A673 (cell line): Measurements from ENCODE around the gene NT5C. TPM values are rescaled to one million over a fixed set of nuclear protein-coding genes. Genes with fewer than 3 reads are reported as not detected.

Source experiments
- BruUV-seq: library from RNA; stranded (reverse); fragments of 400-500 nt; replicated peaks from 2 replicates; lab custom pipeline; 2021; lab: Mats Ljungman, UMichigan
- CTCF ChIA-PET: fragments of 300-600 bp; sonication (Branson Sonifier 250); formaldehyde crosslinking; loops from one replicate; lab custom pipeline; 2022; ENCODE audit warnings: antibody characterized with exemption; lab: Charles Lee
- POLR2A ChIA-PET: fragments of 300-600 bp; sonication (Branson Sonifier 250); formaldehyde crosslinking; loops from one replicate; lab custom pipeline; 2022; ENCODE audit warnings: antibody characterized with exemption; ENCODE audit not compliant: low non-redundant PET; lab: Charles Lee
- DNase-seq: peaks from one replicate; pipeline ENCODE4 v3.0.0-alpha.2; 2015; ENCODE audit warnings: low spot score
- H3K27ac ChIP-seq: fragments of 200-600 bp; sonication (generic); 2 replicates; pipeline ENCODE4 v1.5.1; 2016; ENCODE audit warnings: mixed run types, low read depth, mild to moderate bottlenecking, mixed read lengths, antibody characterized with exemption, low read length; ENCODE audit not compliant: poor library complexity, severe bottlenecking
- H3K27me3 ChIP-seq: fragments of 200-600 bp; sonication (generic); replicated peaks from 2 replicates; pipeline ENCODE4 v1.6.1; 2017; ENCODE audit warnings: mixed run types, low read depth, mild to moderate bottlenecking, mixed read lengths, antibody characterized with exemption, low read length; ENCODE audit not compliant: insufficient read depth, poor library complexity
- H3K36me3 ChIP-seq: fragments of 200-600 bp; sonication (generic); 2 replicates; pipeline ENCODE4 v1.6.1; 2016; ENCODE audit warnings: mixed run types, mild to moderate bottlenecking, mixed read lengths, antibody characterized with exemption, low read length; ENCODE audit not compliant: insufficient read depth, poor library complexity, severe bottlenecking
- H3K4me1 ChIP-seq: fragments of 200-600 bp; sonication (generic); 2 replicates; pipeline ENCODE4 v1.6.1; 2017; ENCODE audit warnings: mixed run types, mild to moderate bottlenecking, mixed read lengths, antibody characterized with exemption, low read length; ENCODE audit not compliant: insufficient read depth, poor library complexity, severe bottlenecking
- H3K4me3 ChIP-seq: fragments of 200-600 bp; sonication (generic); 2 replicates; pipeline ENCODE4 v1.5.1; 2016; ENCODE audit warnings: low read depth, mixed run types, mild to moderate bottlenecking, mixed read lengths, low read length; ENCODE audit not compliant: poor library complexity, severe bottlenecking
- H3K9me3 ChIP-seq: fragments of 200-600 bp; sonication (generic); 2 replicates; pipeline ENCODE4 v1.6.1; 2016; ENCODE audit warnings: mixed run types, low read depth, mild to moderate bottlenecking, mixed read lengths, antibody characterized with exemption, low read length; ENCODE audit not compliant: poor library complexity, severe bottlenecking
- CTCF ChIP-seq: fragments of 300-800, 200-600 bp; sonication (generic); conservative IDR thresholded peaks from 2 replicates; pipeline ENCODE4 v1.5.1; 2017; ENCODE audit warnings: low read depth, mild to moderate bottlenecking, antibody characterized with exemption, low read length, moderate library complexity, mixed read lengths
- EZH2 ChIP-seq: fragments of 200-600 bp; sonication (generic); IDR thresholded peaks from 2 replicates; pipeline ENCODE4 v1.6.1; 2017; ENCODE audit warnings: borderline replicate concordance, low read depth, mild to moderate bottlenecking, mixed read lengths, antibody characterized with exemption, low read length; ENCODE audit not compliant: poor library complexity, severe bottlenecking
- intact Hi-C: fragments of 100-400 bp; cut with micrococcal nuclease; formaldehyde crosslinking; loops from one replicate; pipeline ENCODE4 v1.10.0; 2022; ENCODE audit not compliant: unreplicated experiment
- total RNA-seq: library from RNA; stranded (reverse); gene quantifications from 2 replicates; pipeline ENCODE4 v1.2.3, GENCODE V29; 2021

Gene NT5C
- total RNA-seq, 1 experiment from 2014 or later: 43.3 TPM

- intact Hi-C loops: no loop called here
- H3K27me3 ChIP-seq: no peaks in the 10 kb centered on the region
- ChIA-PET CTCF (no interaction called here), POLR2A (interaction anchor here (0.5 kb wide), 1 partner anchor 1765 kb away, joined by 3 read pairs; no protein-coding TSS in a partner anchor)
- TF ChIP-seq EZH2 (no peak), CTCF (no peak)
- no peak for DNase-seq
- peaks cover 4% of the 10 kb centered on the region for H3K4me1 ChIP-seq
- BruUV-seq: no TSS peak
- no peaks in the 10 kb centered on the region for H3K36me3 ChIP-seq
- no peak overlapping the region for H3K27ac ChIP-seq
- H3K9me3 ChIP-seq: no peaks in the 10 kb centered on the region
- H3K4me3 ChIP-seq: peak overlapping the region; percentile 52
Measured at GRCh38 chr17:75088465-75089417, 42.8 kb downstream of the NT5C start.

- Histone ChIP-seq H3K4me3 (peak within 1 kb of the TSS; percentile 52), H3K9me3 (no peaks in the 10 kb centered on the region), H3K27ac (peak within 1 kb of the TSS; percentile 56), H3K36me3 (no peaks in the 10 kb centered on the region), H3K27me3 (no peaks in the 10 kb centered on the region), H3K4me1 (peaks cover 4% of the 10 kb centered on the region)
- CTCF ChIA-PET: no interaction called here
- no peak for TF ChIP-seq EZH2
- no peak for TF ChIP-seq CTCF
- intact Hi-C loops: no loop called here
- DNase-seq: peak; percentile 74
- POLR2A ChIA-PET: no interaction called here
- no TSS peak for BruUV-seq
Measured at GRCh38 chr17:75087558-75088453, 43.7 kb downstream of the NT5C start, which contains the start of gene SLC16A5. Gene SLC16A5, plus strand, starts transcription at chr17:75087954. Its CDS starts 5,683 bp downstream, at chr17:75093637.

- no peaks in the 10 kb centered on the region for H3K9me3 ChIP-seq
- H3K4me3 ChIP-seq: peak overlapping the region; percentile 52
- H3K27me3 ChIP-seq: no peaks in the 10 kb centered on the region
- TF ChIP-seq CTCF: no peak
- TF ChIP-seq EZH2: no peak
- H3K4me1 ChIP-seq: peaks cover 4% of the 10 kb centered on the region
- ChIA-PET POLR2A (no interaction called here), CTCF (no interaction called here)
- H3K27ac ChIP-seq: peak overlapping the region; percentile 56
- H3K36me3 ChIP-seq: no peaks in the 10 kb centered on the region
- no peak for DNase-seq
- BruUV-seq: no TSS peak
- intact Hi-C loops: no loop called here
Measured at GRCh38 chr17:75087182-75087557, 44.4 kb downstream of the NT5C start.
